Activated CD8-positive, alpha-beta memory T cell treated with anti-CD3 and anti-CD28 coated beads for 36 hours (primary cell): Measurements from ENCODE around the gene DKK3. TPM values are rescaled to one million over a fixed set of nuclear protein-coding genes. Genes with fewer than 3 reads are reported as not detected.

ENCODE experiments used
- CTCF ChIA-PET: fragments of 350-600 bp; sonication (Branson Sonifier 250); formaldehyde crosslinking; loops from one replicate; lab custom pipeline; 2021; ENCODE audit warnings: antibody characterized with exemption; lab: Charles Lee
- POLR2A ChIA-PET: fragments of 350-600 bp; sonication (Branson Sonifier 250); formaldehyde crosslinking; loops from one replicate; lab custom pipeline; 2021; ENCODE audit warnings: antibody characterized with exemption; lab: Charles Lee
- total RNA-seq, 2 experiments: library from RNA; stranded (reverse); gene quantifications; one replicate each; pipeline ENCODE4 v1.2.3, GENCODE V29; 2021

DKK3 gene
- total RNA-seq, 2 experiments from 2014 or later, result 0.17 to 0.23 TPM

GRCh38 chr11:11976481-11977127, 31.8 kb downstream of the DKK3 start:
- CTCF ChIA-PET, result no interaction called here
- POLR2A ChIA-PET, result no interaction called here

GRCh38 chr11:11975201-11976092, 33.0 kb downstream of the DKK3 start:
- ChIA-PET POLR2A (no interaction called here), CTCF (no interaction called here)

GRCh38 chr11:11973866-11974265, 34.6 kb downstream of the DKK3 start:
- ChIA-PET CTCF (no interaction called here), POLR2A (no interaction called here)

GRCh38 chr11:11973361-11973800, 35.0 kb downstream of the DKK3 start:
- ChIA-PET POLR2A (no interaction called here), CTCF (no interaction called here)

GRCh38 chr11:11972730-11973341, 35.6 kb downstream of the DKK3 start:
- POLR2A ChIA-PET, result no interaction called here
- CTCF ChIA-PET, result no interaction called here

- POLR2A ChIA-PET, result no interaction called here
- CTCF ChIA-PET, result no interaction called here
Measured at GRCh38 chr11:11971906-11972547, 36.4 kb downstream of the DKK3 start.

GRCh38 chr11:11970556-11970955, 37.9 kb downstream of the DKK3 start:
- ChIA-PET POLR2A (no interaction called here), CTCF (no interaction called here)

- ChIA-PET POLR2A (no interaction called here), CTCF (no interaction called here)
Measured at GRCh38 chr11:11969380-11970215, 38.8 kb downstream of the DKK3 start.

GRCh38 chr11:11968511-11969280, 39.7 kb downstream of the DKK3 start:
- POLR2A ChIA-PET, result no interaction called here
- CTCF ChIA-PET, result no interaction called here

- ChIA-PET CTCF (interaction anchor here (0.6 to 1.1 kb wide), 5 partner anchors 13 to 1502 kb away, joined by 3 to 4 read pairs (median 3); no protein-coding TSS in a partner anchor), POLR2A (no interaction called here)
Measured at GRCh38 chr11:11967669-11968510, 40.5 kb downstream of the DKK3 start.

GRCh38 chr11:11966826-11967668, 41.4 kb downstream of the DKK3 start:
- POLR2A ChIA-PET, result interaction anchor here (0.6 kb wide), 1 partner anchor 200 kb away, joined by 5 read pairs; no protein-coding TSS in a partner anchor

GRCh38 chr11:11966354-11966741, 42.1 kb downstream of the DKK3 start:
- CTCF ChIA-PET, result interaction anchor here (1.1 to 1.2 kb wide), 4 partner anchors 12 to 124 kb away, joined by 3 to 4 read pairs (median 4); partner anchors contain the start of gene DKK3
- POLR2A ChIA-PET, result no interaction called here

More at GRCh38 chr11:11966826-11967668, 41.4 kb downstream of the DKK3 start:
- CTCF ChIA-PET, result interaction anchor here (0.6 to 1.2 kb wide), 8 partner anchors 11 to 123 kb away, joined by 3 to 4 read pairs (median 3); partner anchors contain the start of gene DKK3

- ChIA-PET CTCF (interaction anchor here (1.0 to 1.2 kb wide), 2 partner anchors 43 to 78 kb away, joined by 3 to 4 read pairs; partner anchors contain the start of gene DKK3), POLR2A (no interaction called here)
Measured at GRCh38 chr11:11965656-11966353, 42.6 kb downstream of the DKK3 start.

- ChIA-PET POLR2A (no interaction called here), CTCF (interaction anchor here (1.0 kb wide), 1 partner anchor 79 kb away, joined by 4 read pairs; no protein-coding TSS in a partner anchor)
Measured at GRCh38 chr11:11965192-11965591, 43.2 kb downstream of the DKK3 start.

- POLR2A ChIA-PET, result no interaction called here
- CTCF ChIA-PET, result no interaction called here
Measured at GRCh38 chr11:11964774-11965150, 43.7 kb downstream of the DKK3 start.
